GM18520 (cell line): ENCODE results near the gene SUMF1.
A peak's percentile ranks its signal among the peaks of the same experiment; 100 is the strongest.

Experiments used
- ATAC-seq: cut with Tn5 transposase; IDR thresholded peaks from one replicate; pipeline ENCODE4 v1.9.1; 2021; ENCODE audit not compliant: unreplicated experiment

The SUMF1 gene

GRCh38 chr3:4394048-4394447, 73.0 kb downstream of the SUMF1 start:
- ATAC-seq = no peak

GRCh38 chr3:4392992-4393391, 74.1 kb downstream of the SUMF1 start:
- ATAC-seq = no peak

GRCh38 chr3:4387210-4388204, 79.6 kb downstream of the SUMF1 start:
- peak; percentile 47 for ATAC-seq

DNA sequence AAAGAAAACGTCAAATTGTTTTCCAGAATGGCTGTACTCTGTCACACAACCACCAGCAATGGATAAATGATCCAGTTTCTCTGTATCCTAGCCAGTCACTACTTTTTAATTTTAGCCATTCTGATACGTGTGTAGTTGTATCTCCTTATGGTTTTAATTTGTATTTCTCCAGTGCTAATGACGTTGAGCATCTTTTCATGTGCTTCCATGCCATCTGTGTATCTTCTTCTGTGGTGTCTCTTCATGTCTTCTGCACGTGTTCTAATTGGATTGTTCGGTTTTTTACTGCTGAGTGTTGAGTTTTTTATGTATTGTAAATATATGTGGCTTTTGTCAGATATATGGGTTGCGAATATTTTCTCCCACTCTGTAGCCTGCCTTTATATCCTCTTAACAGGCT, 81.9 kb downstream of the SUMF1 start:
- ATAC-seq = no peak

- no peak for ATAC-seq
Measured at GRCh38 chr3:4380013-4380412, 87.1 kb downstream of the SUMF1 start.

DNA sequence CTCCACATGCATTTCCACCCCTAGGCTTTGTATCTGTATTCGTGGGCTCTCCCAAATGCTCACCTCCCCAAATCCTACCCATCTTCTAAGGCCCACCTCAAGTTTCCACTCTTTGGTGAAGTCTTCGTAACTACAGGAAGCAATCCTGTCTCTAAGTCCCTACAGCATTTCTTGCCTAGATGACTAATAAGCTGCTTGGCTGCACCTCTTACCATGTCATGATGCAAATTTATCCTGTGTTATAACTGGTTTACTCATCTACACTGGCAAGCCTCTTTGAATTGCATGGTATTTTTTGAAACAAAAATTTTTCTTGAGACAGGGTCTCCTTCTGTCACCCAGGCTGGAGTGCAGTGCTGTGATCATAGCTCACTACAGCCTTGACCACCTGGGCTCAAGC, 90.6 kb downstream of the SUMF1 start:
- ATAC-seq = no peak

GRCh38 chr3:4375911-4376310, 91.2 kb downstream of the SUMF1 start:
- no peak for ATAC-seq

DNA sequence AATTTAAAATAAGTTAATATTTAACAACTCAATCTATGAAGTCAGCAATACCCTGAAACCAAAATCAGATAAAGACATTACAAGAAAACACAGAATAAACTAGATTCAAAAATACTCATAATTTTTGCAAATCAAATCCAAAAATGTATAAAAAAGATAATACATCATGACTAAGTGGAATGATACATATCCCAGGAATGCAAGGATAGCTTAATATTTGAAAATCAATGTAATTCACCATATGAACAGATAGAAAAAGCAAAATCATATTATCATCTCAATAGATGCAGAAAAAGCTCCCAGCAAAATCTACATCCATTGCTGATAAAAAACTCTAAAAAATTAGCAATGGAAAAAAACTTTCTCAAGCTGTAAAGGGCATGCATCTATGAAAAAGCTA, 93.4 kb downstream of the SUMF1 start:
- ATAC-seq = no peak

GRCh38 chr3:4362523-4362922, 104.5 kb downstream of the SUMF1 start:
- ATAC-seq = no peak

- ATAC-seq = no peak
Measured at GRCh38 chr3:4360817-4361216, 106.3 kb downstream of the SUMF1 start.

- no peak for ATAC-seq
Measured at GRCh38 chr3:4359805-4360502, 107.1 kb downstream of the SUMF1 start.

DNA sequence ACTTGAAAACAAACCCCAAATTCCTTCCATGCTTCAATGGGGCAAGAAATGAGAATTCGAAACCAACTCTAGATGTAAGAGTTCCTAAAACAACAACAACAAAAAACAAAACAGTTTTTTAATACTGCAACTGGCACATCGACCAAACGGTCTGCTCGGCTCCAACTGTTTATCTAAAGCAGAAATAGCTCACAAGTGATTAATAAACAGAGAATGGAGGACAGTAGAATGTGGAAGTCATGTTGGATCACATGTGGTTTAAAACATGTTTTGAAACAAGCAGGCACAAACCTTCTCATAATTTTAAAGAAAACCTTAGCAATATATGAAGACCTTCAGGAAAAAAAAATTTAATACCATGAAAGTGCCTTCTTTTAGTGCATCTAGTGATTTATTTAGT, 108.8 kb downstream of the SUMF1 start:
- ATAC-seq = no peak

DNA sequence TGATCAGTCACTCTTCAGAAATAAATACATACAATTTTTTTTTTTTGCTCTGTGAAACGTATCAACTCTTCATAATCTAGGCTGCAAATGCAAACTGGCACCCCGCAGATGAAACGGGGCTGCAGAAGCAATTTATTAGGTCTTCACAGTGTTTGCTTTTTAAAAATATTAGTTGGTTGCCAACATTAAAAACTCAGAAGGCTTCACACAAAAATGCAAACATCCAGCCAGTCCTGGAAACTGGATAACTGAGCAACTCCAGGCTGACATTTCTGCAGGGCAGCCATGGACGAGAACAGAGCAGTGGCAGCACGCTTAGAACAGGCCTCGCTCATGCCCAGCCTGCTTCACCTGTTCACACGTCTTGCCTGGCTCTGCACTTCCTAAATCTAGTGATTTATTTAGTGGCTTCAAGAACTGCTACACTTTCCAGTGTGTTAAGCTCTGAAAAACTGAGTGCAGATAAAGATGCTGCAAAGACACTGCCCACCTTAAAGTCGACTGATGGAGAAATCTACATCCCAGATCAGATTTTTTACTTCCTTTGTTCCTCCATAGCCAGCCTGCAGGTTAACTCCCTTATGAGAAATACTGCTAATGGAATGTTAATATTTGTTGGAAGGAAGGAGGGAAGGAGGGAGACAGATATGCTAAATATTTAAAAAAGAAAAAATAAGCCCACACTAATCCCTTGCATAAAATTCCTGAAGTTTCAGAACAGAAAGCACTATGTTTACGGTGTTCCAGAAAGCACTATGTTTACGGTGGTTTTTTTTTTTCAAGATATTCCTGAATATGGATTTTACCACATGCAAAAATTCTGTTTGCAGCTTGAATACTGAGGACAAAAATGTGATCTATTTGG, 110.3 kb downstream of the SUMF1 start:
- ATAC-seq = no peak

DNA sequence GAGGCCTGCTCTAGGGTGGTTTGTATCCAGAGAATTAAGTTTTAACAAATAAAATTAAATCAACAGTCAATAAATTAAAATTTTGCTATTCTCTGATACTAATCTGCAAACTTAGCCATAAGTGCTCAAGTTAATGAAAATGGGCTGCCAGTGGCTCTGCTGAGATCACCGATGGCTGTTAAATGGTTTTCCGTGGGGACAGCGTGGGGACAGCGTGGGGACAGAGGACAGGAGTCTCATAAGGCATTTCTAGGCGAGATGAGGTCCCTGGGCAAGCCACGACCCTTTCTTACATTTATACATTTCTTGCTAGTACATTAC, 110.9 kb downstream of the SUMF1 start:
- no peak for ATAC-seq

- no peak for ATAC-seq
Measured at GRCh38 chr3:4355401-4356219, 111.5 kb downstream of the SUMF1 start.

GRCh38 chr3:4351872-4352271, 115.2 kb downstream of the SUMF1 start:
- no peak for ATAC-seq

GRCh38 chr3:4351164-4351855, 115.8 kb downstream of the SUMF1 start:
- ATAC-seq = peak; percentile 27

DNA sequence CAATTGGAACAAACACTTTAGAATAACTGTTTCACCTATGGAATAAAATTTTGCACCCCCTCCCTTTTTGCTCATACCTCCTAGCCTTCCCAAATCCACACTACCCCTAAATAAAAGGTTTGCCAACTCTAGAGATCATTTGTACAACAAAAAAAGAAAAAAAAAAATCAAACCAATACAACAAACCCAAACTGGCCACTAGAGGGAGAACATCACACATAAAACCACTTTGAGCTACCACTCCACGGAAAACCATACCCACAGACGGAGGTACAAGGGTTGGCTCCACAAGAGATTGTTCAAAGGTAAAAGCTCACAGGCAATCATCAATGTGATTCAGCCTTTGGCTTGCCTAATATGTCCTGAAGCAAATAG, 116.3 kb downstream of the SUMF1 start:
- peak; percentile 75 for ATAC-seq

DNA sequence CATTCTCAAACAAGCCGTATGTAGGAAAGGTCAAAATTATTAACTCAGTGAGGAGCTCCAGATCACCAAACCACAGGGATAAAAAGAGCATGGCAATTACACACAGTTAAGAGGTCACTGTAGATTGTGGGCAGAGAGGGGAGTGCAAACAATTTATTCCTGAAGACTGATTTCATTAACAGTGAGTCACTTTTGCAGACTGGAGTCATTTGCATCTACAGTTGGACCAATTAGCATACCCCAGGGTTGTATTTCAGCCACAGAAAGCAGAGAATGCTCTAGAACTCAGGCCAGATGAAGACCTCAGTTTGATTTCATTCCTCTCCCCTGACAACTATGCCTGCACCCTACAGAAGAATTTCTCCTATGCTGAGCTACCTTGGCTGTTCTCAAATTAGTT, 123.8 kb downstream of the SUMF1 start:
- no peak for ATAC-seq

DNA sequence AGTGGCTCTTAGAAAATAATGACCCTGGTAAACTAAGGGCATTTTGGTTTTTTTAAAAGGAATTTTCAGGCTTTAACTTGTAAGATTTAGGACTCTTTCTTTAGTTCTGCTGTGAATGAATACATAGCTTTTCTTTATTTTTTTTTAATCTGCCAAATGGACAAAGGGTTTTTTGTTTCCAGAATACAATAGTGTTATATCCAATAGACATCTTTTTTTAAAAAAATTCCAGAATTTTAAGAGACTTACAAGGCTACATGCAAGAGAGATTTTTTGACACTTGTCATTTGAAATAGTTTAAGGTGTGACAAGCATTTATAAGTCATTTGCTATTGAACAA, 125.8 kb downstream of the SUMF1 start:
- no peak for ATAC-seq
